ENCODE measurements around the gene TPGS1. TPM values are rescaled to one million over a fixed set of nuclear protein-coding genes. Genes with fewer than 3 reads are reported as not detected.

The TPGS1 gene
- polyA plus RNA-seq, 3 donors: 10.6 to 19.5 (median 14.0) TPM

- no peak for DNase-seq
Measured at GRCh38 chr19:493391-494170, 13.7 kb upstream of the TPGS1 start.

DNA sequence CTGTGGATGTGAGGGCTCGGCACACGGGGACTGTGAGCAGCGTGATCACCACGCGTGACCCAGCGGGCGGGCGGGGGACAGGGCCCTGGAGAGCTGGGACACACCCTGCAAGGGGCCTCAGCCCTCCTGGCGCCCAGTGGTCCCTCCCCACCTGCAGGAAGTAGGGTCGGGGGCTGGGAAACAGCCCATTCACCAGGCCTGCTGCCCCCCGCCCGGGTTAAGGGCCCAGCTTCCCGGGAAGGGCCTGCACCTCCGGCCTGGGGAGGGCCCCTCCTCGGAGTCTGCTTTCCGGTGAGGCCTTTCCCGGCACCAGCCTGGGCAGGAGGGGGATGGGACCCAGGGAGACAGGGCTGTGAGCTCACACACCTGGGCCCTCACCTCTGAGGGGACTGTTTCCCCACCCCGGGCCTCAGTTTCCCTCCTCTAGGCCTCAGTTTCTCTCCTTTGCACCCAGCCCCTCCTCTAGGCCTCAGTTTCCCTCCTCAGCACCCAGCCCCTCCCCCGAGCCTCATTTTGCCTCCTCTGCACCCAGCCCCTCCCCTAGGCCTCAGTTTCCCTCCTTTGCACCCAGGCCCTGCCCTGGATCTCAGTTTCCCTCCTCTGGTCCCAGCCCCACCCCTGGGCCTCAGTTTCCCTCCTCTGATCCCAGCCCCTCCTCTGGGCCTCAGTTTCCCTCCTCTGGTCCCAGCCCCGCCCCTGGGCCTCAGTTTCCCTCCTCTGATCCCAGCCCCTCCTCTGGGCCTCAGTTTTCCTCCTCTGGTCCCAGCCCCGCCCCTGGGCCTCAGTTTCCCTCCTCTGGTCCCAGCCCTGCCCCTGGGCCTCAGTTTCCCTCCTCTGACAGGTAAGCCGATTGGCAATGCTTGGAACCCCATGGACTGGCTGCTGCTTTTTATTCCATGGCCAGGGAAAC is 12.9 kb upstream of the TPGS1 start:
- no peak for DNase-seq

GRCh38 chr19:495081-495401 is 12.3 kb upstream of the TPGS1 start:
- no peak for DNase-seq

DNA sequence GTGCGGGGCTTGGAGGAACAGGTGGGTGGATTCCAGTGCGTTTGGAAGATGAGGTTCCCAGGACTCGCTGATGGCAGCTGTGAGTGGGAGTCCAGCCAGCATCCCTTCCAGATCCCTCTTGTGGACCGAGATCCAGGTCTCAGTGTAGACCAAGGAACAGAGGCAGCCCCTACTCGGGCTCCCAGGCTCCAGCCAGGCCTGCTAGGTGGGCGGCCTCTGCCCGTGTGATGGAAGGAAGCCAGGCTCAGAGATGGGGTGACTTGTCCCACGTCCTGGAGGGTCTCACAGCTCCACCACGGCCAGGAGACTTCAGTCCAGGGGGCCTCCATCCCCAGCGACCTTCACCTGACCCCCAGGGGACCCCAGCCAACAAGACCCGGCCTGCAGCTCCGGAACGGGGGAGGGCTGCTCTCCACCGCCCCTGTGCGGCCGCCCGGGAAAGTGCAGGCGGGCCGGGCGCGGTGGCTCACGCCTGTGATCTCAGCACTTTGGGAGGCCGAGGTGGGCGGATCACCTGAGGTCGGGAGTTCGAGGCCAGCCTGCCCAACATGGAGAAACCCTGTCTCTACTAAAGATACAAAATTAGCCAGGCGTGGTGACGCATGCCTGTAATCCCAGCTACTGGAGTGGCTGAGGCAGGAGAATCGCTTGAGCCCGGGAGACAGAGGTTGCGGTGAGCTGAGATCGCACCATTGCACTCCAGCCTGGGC is 11.7 kb upstream of the TPGS1 start:
- no peak for DNase-seq

GRCh38 chr19:496112-496665 is 11.1 kb upstream of the TPGS1 start, which contains the start of gene MADCAM1:
Gene MADCAM1 (plus strand): TSS chr19:496486. CDS start chr19:496500, 14 bp downstream.
- no peak for DNase-seq

GRCh38 chr19:496986-497385 is 10.3 kb upstream of the TPGS1 start:
- no peak for DNase-seq

DNA sequence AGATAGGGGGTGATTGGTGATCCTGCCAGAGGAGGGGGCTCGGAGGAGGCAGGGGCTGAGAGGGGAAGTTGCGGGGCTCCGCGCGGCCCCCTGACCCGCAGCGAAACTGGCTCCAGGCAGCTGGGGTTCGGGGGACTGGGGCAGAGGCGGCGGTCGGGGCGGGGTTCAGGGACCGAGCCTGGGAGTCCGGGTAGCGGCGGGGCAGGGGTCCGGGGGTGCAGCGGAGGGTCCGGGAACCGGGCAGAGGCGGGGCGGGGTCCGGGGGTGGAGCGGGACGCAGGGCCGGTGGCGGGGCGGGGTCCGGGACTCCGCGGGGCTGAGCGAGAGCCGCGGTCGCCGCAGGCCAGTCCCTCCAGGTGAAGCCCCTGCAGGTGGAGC is 9.8 kb upstream of the TPGS1 start:
- DNase-seq: no peak

DNA sequence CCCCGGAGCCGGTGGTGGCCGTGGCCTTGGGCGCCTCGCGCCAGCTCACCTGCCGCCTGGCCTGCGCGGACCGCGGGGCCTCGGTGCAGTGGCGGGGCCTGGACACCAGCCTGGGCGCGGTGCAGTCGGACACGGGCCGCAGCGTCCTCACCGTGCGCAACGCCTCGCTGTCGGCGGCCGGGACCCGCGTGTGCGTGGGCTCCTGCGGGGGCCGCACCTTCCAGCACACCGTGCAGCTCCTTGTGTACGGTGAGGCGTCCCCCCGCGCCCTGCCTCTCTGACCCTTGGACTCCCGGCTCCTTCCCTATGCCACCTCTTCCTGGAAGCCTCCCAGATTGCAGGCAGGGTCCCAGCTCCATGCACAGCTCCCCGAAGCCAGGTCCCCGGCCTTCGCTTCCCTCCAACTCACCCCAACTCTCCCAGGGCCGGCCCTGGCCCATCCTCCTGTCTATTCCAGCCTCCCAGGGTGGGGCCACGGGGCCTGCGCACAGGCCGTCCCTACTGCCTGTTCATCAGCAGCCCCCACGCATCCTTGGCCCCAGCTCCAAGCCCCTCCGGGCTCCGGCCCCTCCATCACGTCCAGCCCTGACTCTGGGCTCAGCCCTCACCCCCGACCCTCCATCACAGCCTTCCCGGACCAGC is 9.3 kb upstream of the TPGS1 start:
- DNase-seq: no peak

DNA sequence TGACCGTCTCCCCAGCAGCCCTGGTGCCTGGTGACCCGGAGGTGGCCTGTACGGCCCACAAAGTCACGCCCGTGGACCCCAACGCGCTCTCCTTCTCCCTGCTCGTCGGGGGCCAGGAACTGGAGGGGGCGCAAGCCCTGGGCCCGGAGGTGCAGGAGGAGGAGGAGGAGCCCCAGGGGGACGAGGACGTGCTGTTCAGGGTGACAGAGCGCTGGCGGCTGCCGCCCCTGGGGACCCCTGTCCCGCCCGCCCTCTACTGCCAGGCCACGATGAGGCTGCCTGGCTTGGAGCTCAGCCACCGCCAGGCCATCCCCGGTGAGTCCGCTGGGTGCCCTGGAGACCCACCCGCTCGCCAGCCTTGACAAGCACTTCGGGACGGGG is 8.8 kb upstream of the TPGS1 start:
- DNase-seq: no peak

- DNase-seq: no peak
Measured at GRCh38 chr19:498977-499623, 8.2 kb upstream of the TPGS1 start.

DNA sequence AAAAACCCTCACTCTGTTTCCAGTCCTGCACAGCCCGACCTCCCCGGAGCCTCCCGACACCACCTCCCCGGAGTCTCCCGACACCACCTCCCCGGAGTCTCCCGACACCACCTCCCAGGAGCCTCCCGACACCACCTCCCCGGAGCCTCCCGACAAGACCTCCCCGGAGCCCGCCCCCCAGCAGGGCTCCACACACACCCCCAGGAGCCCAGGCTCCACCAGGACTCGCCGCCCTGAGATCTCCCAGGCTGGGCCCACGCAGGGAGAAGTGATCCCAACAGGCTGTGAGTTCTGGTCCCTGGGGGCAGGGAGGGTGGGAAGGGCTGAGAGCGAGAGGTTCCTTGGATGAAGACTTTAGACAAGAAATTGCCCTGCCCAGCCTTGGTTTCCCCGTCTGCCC is 5.7 kb upstream of the TPGS1 start:
- no peak for DNase-seq

GRCh38 chr19:504616-505015 is 2.7 kb upstream of the TPGS1 start:
- no peak for DNase-seq

DNA sequence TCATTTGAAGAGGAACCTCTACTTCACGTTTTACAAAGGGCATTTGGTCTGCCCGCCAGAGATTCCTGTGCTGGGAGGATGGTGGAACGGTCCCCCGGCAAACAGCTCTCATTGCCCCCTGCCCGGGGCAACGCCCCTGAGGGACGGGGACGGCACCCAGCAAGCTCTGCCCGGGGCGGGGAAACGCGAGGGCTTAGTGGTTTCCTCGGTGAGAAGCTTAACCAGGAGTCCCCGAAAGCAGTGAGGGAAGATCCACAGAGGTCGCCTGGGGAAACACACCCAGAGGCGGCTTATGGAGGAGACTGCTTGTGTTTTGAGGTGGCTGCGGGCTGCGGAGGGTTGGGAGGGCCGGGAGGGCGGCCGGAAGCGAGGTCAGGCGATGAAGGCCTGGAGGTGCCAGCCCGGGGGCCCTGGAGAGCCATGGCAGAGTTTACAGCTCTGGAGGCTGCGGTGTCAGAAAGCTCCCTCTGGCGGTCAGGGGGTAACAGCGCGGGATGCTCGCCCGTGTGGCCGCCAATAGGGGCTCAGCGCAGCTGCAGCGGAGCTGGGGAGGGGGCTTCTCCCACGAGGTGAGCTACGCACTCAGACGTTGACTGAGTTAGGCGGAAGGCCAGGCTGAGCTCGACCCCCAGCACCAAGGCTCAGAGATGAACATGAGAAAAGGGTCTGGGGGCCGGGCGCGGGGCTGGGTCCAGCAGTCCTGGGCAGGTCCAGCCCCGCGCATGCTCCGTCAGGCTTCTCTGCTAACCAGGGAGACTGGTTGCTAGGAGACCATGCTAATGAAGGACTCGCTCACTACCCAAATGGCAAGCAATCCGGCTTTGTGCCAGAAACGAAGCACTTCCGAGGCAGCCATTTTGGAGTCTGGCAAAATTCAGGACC is 652 bp upstream of the TPGS1 start:
- peak; percentile 92 for DNase-seq

DNA sequence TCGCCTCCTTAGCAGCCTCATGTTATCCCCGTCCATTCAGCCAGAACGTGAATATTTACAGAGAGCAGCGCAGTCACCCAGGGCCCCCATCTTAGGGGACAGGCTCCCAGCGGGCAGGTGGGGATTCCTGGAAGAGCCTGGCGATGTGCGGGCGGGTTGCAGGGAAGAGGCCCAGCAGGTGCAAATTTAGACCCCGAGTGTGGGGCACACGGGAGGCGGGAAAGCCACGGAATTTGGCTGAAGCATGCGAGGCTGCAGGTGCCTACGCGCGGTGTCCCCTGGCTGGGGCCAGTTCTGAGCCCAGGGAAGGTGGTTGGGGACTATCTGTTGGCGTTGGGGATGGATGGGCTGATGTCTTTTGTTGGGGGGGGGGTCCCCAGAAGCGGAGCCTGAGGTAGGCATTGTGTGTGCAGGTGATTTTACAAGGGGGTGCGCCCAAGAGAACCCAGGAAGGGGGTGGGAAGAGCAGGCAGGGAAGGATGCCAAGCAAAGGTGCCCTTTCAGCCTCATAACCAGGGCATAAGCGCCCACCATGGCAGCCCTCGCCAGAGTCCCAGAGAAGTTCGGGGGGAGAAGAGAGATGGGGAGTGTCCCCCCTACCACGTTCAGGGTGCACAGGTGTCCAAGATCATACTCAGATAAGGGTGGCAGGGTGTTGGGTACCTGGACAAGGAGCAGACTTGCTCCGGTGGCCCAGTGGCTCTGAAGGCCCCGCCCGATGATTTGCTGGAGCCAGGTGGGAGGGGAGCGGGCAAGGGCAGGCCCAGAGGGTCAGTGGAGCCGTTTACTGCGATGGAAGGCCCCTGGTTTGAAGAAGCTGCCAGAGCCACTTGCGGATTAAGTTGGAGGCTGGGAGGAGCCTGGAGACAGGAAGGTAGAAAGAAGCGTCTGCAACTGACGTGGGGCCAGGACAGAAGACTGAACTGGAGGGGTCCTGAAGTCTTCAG is 1.2 kb downstream of the TPGS1 start:
- DNase-seq: no peak

- DNase-seq: no peak
Measured at GRCh38 chr19:510606-511100, 3.4 kb downstream of the TPGS1 start.

- no peak for DNase-seq
Measured at GRCh38 chr19:511101-511851, 4.0 kb downstream of the TPGS1 start.

DNA sequence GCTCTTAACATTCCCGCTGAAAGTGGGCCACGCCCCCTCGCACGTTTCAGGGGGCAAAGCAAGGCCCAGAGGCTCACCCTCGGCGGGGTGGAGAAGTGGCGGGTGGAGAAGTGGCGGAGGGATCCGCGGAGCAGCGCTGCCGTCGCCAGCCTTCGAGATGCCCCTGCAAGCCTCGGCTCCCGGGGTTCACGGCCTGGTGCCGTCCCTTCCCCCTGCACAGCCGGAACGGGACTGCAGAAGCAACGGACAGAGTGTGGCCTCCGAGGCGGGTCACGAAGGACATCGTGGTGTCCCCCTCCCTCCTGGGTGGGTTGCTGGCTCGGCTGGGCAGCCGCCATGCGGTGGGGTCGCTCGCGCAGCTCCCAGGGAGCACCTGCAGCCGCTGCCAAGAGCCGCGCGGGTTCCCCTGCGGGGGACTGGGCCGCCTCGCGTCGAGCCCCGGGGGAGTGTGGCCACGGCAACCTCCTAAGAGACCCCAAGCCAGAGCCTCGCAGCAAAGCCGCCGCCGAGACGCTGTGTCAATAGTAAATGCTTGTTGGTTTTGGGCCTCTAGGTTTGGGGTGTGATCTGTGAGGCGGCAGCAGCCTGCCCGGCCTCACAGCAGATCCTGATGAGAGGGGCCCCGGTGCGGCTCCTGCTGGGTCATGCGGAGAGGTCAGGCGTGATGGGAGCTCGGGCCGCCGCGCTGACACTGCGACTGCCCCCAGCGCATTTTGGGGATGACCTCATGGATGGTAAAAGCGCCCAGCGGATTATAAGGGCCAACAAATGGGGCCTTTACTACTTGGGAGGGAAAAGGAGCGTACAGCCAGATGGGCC is 5.5 kb downstream of the TPGS1 start:
- no peak for DNase-seq
